GM21528 (cell line): ENCODE measurements around the gene IKZF3.
"Not testable (repeated sequence)": the region's sequence is repeated elsewhere in the genome, so short reads cannot be mapped to it uniquely, and the experiment has no call there.

ENCODE experiments used
- ATAC-seq: cut with Tn5 transposase; IDR thresholded peaks from one replicate; pipeline ENCODE4 v1.9.1; 2021; ENCODE audit warnings: mild to moderate bottlenecking, moderate library complexity; ENCODE audit not compliant: unreplicated experiment, low FRiP score

IKZF3 gene

DNA sequence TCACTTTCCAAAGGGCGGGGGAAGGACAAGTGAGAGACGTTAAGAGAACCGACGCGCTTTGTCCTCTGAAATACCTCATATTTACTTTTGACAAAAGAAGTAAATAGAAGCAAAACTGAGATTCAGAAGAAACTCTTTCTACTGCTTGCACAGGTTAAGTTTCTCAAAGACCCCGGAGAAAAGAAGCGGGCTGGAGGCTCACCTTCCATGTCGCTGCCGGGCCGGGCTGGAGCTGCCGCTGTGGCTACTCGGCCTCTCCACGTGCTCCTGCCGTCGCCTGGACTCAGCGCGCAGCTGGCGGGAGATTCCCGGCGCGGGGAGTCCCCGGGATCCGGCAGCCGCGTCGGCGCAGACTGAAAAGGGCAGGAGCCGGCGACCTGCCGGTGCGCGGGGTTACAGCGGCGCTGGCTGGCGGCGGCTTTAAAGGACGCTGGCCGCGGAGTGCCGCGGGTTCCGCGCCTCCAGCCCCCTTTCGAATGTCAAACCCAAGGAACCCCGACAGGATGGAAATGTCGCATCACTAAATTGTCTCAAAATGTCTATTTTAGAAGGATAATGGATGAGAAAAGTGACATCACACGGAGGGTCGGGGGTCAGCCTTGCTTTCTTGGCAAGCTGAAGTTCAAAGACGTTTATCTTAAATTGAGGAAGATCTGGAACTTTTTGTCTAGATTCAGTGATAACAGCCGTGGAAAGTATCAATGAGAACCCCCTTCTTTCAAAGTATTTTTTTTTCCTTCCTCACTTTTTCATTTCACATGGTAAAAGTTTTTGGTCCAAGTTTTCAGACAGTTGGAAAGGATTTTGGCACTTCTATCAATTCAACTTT is at the start of gene IKZF3:
IKZF3 (minus strand) TSS at position 395 of the 829 bp plus-strand sequence; CDS start at position 209, 186 bp downstream.
- ATAC-seq, result peak; percentile 45

DNA sequence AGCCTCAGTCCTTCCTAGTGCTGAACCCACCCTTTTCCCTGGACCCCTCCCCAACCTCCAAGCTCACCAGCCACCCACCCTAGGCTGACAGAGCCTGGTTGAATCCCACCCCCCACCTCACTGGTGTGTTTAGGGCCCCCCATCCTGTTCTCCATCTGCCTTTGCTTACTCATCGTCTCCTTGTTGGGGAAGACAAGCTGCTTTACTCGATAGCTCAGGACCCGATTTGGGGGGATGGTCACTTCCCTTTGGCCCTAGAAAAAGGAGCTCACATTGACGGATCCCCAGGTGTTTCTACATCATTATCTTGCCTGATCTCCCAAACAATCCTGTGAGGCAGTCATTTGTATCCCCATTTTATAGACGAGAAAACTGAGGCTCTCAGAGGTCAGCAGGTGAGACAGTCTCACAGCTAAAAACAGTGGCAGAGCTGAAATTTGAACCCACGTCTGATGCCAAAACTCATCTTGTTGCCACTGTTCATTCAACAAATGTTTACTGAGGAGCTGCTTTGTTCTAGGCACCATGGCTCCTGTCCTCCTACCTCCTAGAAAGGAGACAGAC is 44.8 kb upstream of the IKZF3 start:
- no peak for ATAC-seq

DNA sequence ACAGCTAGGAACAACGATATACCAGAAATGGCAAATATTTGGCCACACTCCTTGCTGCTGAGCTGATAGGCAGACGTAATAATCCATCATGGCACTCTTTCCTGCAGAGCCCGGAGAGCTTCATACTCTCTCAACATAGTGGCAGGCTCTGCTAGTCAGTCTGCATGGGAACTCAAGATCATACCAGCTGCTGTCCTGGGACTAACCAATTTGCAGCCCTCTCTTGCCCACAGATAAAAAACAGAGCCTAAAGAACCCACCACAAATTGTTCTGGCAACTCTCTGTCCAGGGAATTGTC is 40.8 kb upstream of the IKZF3 start:
- no peak for ATAC-seq

DNA sequence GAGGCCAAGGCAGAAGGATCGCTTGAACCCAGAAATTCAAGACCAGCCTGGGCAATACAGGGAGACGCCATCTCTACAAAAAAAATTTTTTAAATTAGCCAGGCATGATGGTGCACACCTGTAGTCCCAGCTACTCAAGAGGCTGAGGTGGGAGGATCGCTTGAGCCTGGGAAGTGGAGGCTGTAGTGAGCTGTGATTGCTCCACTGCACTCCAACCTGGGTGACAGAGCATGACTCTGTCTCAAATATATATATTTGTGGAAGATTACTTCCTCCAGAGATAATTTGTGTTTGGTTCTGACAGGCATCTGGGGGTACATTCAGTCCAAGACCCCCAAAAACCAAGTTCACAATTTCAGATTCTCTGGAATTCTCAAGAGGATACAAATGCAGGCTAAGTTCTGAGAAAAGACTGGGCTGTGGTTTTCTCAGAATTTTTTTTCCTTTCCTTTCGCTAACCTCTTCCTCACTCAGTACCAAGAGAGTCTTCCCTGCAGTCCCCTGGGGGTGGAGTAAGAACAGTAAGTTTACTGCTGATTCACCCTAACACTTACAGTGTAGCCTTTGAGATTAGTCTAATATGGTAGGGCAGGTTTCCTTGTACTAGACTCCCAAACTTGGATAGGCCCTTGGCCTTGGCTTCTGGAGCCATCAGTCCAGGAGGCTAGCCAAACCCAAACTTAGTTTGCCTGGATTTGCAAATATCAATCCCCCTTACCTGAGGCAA is 39.2 kb upstream of the IKZF3 start:
- ATAC-seq, result no peak

DNA sequence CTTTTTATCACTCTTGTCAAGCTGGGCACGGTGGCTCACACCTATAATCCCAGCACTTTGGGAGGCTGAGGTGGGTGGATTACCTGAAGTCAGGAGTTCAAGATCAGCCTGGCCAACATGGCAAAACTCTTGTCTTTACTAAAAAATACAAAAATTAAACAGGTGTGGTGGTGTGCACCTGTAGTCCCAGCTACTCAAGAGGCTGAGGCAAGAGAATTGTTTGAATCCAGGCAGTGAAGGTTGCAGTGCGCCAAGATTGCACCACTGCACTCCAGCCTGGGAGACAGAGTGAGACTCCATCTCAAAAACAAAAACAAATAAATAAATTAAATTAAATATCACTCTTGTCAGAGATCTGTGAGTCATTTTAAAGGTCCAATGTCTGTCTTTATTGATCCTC is 37.9 kb upstream of the IKZF3 start:
- ATAC-seq, result not testable (repeated sequence)

DNA sequence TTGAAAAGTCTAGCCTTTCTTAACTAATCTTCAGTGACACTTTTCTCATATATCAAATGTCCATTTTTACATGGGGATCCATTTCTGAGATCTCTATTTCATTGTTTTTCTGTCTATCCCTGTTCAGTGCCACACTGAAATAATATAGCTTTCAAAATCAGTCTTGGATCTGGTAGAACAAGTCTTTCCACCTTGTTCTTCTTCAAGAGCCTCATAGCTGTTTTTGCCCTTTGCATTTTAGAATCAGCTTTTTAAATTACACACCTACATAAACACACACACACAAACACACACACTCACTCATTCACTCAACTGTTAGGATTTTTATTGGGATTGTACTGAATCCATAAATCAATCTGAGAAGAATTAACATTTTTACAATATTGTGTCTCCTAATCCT is 35.1 kb upstream of the IKZF3 start:
- no peak for ATAC-seq

DNA sequence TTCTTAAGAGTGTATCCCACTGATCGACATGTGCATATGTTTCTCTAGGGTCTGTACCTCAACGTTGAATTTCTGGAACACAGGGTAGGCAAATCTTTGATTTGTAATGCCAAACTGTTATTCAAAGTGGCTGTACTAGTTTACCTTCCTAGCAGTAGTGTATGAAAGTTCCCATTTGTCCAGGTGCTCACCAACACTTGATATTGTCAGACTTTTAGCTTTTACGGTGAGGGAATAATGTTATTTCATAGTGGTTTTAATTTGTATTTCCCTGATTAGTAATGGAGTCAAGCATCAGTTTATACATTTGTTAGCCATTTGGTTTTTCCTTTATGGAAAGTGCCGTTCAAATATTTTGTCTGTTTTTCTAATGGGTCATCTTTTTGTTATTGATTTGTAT is 34.0 kb upstream of the IKZF3 start:
- ATAC-seq, result no peak

DNA sequence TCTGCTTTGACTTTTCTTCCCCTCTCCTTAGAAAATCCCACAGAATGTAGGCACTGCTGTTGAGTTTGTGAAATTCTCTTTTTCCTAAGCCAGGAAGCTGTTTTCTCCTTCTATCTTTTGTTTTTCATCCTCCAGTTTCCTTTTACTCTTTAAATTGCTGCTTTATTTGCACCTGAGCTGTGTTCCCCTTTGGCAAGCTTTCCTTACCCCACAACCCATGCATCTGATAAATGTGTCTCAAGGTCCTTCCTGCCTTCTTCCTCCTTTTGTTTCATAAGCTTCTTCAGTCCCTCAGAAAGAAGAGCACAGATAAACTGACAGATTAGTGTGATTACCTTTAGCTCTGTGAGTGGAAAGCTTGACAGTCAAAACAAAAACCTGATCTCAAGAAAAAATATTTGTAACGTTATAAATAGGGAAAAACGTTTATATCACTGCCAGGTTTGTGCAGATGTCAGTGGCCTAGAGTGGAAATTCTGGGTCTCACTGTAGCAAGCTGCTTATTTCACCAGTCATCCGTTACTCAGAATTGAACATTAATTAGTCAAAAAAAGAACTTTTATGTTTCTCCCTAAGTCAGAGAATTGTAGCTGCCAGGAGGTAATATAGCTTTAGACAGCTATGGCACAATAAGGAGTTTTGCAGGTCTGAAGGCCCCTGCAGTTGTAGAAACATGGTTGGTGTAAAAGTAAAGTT is 30.7 kb upstream of the IKZF3 start:
- ATAC-seq, result no peak

DNA sequence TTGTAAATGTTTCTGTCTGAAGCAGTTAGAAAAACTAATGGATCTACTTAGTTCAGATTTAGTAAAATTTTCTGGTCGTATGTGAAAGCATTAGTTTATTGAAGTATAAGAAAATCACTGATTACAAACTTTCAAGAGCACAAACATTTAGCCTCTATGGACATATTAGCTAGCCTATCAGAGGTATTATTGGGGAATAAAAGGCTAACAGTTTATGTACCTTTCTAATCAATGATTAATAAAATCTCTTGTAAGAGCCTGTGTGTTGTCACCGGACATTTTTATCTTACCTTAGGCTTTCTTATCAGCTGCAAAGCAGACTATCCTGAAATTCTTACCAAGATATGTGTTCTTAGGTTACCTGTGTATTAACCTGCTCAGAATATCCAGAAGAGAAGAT is 25.1 kb upstream of the IKZF3 start:
- ATAC-seq, result no peak

DNA sequence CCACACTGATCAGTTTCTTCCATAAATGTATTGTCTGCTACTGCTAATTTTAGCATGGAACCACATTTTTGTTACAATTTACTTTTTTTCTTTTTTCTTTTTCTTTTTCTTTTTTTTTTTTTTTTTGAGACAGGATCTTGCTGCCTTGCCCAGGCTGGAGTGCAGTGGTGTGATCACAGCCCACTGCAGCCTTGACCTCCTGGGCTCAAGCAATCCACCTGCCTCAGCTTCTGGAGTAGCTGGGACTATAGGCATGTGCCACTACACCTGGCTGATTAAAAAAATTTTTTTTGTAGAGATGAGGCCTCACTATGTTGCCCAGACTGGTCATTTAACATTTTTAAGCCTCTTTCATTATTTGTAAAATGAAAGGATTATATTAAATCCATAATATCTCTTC is 23.0 kb upstream of the IKZF3 start:
- no peak for ATAC-seq

DNA sequence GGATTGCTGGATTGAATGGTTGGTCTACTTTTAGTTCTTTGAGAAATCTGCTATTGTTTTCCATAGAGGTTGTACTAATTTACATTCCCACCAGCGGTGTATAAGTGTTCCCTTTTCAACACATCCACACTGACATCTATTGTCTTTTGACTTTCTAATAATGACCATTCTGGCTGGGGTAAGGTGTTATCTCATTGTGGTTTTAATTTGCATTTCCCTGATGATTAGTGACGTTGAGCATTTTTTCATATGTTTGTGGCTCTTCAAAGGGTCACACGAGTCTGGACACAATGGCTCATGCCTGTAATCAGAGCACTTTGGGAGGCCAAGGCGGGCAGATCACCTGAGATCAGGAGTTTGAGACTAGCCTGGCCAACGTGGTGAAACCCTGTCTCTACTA is 22.0 kb upstream of the IKZF3 start:
- ATAC-seq, result not testable (repeated sequence)

DNA sequence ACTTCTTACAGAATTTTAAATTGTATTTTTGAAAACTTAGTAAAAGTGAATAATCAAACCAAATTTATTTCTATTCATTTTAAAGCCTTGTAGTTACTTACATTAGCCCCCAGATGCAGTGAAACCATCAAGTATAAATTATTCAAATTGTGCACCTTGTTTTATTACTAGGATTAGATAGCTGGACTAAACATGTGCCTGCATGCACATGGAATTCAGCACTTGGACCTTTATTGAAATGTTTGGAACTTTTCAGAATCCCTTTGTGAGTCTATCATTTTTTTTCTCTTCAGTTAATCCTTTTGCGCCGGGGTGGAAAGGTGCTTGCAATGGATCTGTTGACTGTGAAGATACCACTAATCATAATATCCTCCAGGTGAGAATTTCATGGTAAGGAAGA is 8.6 kb upstream of the IKZF3 start:
- no peak for ATAC-seq

DNA sequence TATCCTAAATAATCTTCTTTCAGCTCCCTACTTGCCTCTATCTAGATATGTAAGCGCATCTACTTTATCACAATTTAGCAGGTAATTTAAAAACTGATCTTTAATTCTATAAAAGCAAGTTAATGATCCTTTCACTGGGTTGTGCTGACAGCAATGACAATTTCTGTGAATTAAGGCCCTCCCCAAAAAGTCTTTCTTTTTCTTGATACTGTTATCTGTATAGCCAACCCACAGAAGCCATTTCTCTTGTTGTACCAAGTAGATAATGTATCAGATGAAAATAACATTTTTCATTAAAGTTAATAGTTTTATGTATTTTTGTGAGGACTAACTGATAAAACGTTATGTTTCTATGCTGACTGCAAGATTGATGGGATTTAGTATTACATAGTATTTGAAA is 7.7 kb upstream of the IKZF3 start:
- no peak for ATAC-seq

DNA sequence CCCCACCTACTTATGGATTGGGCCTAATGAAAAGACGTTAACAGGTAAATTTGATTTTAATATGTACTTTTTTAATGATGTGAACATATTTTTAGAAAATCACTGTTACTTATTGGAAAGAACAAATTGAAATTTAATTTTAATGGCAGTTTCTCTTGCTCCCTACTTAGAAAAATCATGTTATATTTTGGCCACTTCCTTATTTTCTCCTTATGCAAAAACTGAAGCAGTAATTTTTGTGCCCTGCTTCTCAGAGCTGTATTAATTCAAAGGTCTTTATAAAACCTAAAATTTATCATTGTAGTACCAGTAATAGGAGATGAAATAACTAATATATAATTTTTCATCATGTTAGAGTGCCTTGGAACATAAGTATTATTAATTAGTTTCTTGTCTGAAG is 6.7 kb upstream of the IKZF3 start:
- ATAC-seq, result no peak

DNA sequence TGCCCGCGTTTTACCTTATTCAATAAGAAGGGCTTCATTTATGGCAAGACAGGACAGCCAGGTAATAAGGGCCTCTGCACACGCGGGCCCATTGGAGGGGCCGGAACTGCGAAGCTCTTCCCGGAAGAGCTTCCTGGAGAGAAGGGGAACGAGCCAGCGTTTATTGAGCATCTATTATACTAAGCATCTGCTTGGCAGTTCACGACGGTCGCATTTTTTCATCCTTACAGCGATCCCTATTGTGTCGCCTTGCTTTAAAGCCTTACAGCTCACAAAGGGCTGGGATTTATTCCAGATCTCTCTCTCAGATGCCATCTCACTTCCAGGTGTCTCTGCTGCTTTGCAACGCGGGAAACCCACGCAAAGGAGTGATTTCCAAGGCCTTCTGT is 4.4 kb upstream of the IKZF3 start:
- no peak for ATAC-seq

DNA sequence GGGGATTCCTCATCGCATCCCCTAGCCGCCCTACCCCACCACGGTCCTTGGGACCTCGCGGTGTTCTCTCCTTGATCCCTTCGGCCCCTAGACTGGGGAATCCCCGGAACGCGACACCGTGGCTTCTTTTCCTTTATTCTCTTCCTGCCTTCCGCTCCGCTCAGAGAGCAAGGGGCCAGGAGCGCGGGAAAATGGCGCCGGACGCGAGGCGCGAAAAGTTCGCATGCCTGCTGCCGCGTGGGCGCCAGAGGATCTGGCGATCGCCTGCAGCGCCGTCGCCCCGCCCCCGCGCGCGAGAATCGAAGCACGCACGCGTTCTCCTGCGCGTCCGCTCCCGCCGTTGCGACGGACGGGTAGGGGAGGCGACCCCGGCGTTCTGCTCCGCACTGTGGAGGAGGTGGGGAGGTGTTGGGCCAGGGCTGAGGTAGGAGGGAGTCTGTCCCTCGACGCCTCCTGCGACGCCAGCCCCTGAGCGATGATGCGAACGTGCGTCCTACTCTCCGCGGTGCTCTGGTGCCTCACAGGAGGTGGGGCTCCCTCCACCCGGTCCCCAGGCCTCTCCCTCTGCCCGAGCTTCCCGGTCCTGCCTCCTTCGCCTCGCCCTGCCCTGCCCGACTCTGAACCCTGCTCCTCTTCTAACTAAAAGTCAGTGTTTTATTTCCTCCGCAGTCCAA is 3.9 kb upstream of the IKZF3 start, which contains the start of gene ZPBP2:
ZPBP2 (plus strand) TSS at position 323 of the 674 bp plus-strand sequence; CDS start at position 476, 153 bp downstream.
- ATAC-seq, result peak; percentile 1

DNA sequence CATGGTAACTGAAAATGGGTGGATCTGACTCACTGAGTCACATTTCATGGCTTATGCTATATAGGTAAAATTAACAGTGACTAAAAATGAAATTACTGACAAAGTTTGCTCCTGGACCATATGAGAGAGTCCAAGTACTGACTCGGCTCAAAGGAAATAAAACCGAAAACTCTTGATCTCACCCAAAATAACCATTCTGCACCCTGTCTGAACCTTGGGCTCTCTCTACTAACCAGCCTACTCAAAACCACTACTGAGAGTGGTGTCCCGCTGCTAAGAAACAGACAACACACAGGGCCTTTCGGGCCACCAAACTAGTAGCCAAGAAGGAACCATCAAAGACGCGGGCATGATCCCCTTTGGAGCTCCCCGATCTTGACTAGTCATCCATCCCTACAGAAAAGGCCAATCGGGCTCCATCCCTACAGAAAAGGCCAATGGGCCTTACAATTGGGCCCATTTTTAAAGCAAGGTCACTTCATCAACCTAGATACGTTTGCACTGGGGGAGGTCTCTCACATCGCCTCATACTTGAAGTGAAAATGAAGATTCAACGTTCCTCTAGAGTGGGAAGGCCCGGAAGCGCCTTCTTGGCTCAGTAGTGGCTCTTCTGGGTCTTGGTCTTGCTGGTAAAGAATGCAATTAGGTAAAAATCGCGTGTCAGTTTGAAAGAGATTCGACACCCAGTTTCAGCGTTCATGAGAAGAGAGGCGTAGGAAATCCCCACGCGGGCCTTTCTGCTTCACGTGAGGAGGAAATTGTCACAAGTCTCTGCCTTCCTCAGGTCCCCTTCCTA is 3.2 kb upstream of the IKZF3 start:
- ATAC-seq, result peak; percentile 50

DNA sequence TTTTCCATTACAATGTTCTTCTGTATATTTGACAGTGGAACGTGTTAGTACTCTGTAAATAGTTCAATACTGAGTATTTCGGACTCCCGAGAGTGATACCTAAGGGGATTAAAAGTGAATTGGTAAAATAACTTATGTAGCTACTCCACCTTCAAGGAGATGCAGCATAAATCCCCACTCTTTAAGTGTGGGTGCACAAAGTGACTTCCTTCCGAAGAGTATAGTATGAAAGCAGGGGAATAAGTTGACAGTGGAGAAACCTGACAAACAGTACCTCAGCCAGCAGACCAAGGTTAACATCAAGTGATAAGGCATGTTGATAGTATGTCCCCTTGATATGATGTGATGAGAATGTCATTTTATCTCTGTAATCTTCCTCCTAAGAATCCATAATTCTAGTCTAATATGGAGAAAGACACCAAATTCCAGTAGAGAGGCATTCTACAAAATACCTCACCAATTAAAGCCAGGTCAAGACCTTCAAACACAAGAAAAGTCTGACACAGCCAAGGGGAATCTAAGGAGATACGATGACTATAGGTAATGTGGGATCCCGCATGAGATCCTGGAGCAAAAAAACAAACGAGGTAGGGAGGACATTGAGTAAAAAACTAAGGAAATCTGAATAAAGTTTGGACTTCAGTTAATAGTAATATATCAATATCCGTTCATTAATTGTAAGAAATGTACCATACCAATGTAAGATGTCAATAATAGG is 2.1 kb upstream of the IKZF3 start:
- no peak for ATAC-seq

DNA sequence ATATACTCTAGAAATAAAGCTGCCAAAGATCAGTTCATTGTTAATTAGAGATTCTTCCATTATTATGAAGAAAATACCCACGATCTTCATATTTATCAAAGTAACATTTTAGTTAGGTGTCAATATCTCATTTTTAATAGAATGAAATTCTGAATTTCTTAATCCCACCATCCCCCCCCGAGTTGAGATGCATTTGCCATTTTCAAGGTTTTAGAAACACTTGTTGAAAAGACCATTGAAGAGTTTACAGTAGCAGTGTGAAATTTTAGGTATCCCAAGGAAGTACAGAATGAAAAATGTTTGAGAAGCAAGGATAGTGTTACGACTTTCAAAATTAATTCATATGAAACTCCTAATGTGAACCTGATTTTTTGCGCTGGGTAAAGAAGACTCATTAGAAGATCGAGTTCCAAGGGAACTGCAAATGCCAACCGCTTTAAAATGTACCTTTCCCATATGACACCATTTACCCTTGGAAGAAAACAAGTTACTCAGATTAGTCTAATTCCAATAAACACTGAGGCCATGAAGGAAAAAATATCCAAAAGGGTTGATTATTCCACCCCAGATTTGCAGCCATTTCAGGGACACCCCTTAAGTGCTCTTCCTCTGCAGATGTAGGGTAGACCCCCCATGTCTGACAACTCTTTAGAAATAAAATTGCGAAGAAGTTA is 731 bp downstream of the IKZF3 start:
- no peak for ATAC-seq
